ENCODE data around the gene COPB1. TPM values are rescaled to one million over a fixed set of nuclear protein-coding genes. Genes with fewer than 3 reads are reported as not detected.

The COPB1 gene, protein sequence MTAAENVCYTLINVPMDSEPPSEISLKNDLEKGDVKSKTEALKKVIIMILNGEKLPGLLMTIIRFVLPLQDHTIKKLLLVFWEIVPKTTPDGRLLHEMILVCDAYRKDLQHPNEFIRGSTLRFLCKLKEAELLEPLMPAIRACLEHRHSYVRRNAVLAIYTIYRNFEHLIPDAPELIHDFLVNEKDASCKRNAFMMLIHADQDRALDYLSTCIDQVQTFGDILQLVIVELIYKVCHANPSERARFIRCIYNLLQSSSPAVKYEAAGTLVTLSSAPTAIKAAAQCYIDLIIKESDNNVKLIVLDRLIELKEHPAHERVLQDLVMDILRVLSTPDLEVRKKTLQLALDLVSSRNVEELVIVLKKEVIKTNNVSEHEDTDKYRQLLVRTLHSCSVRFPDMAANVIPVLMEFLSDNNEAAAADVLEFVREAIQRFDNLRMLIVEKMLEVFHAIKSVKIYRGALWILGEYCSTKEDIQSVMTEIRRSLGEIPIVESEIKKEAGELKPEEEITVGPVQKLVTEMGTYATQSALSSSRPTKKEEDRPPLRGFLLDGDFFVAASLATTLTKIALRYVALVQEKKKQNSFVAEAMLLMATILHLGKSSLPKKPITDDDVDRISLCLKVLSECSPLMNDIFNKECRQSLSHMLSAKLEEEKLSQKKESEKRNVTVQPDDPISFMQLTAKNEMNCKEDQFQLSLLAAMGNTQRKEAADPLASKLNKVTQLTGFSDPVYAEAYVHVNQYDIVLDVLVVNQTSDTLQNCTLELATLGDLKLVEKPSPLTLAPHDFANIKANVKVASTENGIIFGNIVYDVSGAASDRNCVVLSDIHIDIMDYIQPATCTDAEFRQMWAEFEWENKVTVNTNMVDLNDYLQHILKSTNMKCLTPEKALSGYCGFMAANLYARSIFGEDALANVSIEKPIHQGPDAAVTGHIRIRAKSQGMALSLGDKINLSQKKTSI
- 101 to 137 TPM (median 117 TPM) in 5 replicates for total RNA-seq (2022; extraction: Qiagen RNA extraction; ENCODE audit: low read depth)

GRCh38 chr11:14499560-14500180, at the start of gene COPB1:
Gene COPB1 (minus strand): TSS chr11:14499811. CDS start chr11:14498928, 883 bp downstream.

GRCh38 chr11:14519917-14520746, 20.5 kb upstream of the COPB1 start, which contains the start of gene PSMA1:
Gene PSMA1 (minus strand): TSS chr11:14520386. CDS start chr11:14520299, 87 bp downstream.

Other genes with a start within 250 kb of the COPB1 start
- 51.3 to 56.8 TPM (median 52.1 TPM) in 5 replicates for gene RRAS2, start 140.6 kb downstream of the COPB1 start, total RNA-seq (2022; extraction: Qiagen RNA extraction; ENCODE audit: low read depth)
- 183 to 215 TPM (median 189 TPM) in 5 replicates for gene PSMA1, start 20.6 kb upstream of the COPB1 start, total RNA-seq (2022; extraction: Qiagen RNA extraction; ENCODE audit: low read depth)
- 2.0 to 2.5 TPM (median 2.4 TPM) in 5 replicates for gene PDE3B, start 144.0 kb upstream of the COPB1 start, total RNA-seq (2022; extraction: Qiagen RNA extraction; ENCODE audit: low read depth)